Measurements from ENCODE around the gene MUC2.

- TF ChIP-seq RELA (IDR thresholded peaks at IDR 0.05; ENCODE audit: borderline replicate concordance, partially characterized antibody) (no peak), PAX5 (IDR thresholded peaks at IDR 0.05; ENCODE audit: borderline replicate concordance, low read depth, low read length) (no peak), POLR2A (IDR thresholded peaks at IDR 0.05; ENCODE audit: low read depth, low read length) (no peak), ZBTB40 (IDR thresholded peaks at IDR 0.05; ENCODE audit: borderline replicate concordance) (no peak), CEBPB (IDR thresholded peaks at IDR 0.05; ENCODE audit: borderline replicate concordance in 1 of 2, low read depth in 2 of 2, low read length in 2 of 2) (no peak), CTCF (IDR thresholded peaks at IDR 0.05 in 2 of 3, conservative IDR thresholded peaks at IDR 0.05 in 1 of 3; ENCODE audit: control insufficient read depth in 2 of 3, extremely low read depth in 1 of 3, insufficient read depth in 1 of 3, low read depth in 3 of 3, low read length in 3 of 3) (no peak)
These were observed 31.8 kb upstream of the MUC2 start for GRCh38 chr11:1042626-1043562.
